Spleen (tissue), 11 donors: ENCODE results near the gene SYCP1. TPM values are rescaled to one million over a fixed set of nuclear protein-coding genes. Genes with fewer than 3 reads are reported as not detected.

Source experiments
- DNase-seq: peaks from one replicate; pipeline ENCODE4 v3.0.0-alpha.2; 2020
- H3K27ac ChIP-seq, 8 donors: fragments of 200-600 bp; sonication (generic) in 7 of 8; 1 replicate in 4 of 8; 2 replicates in 4 of 8; pipeline versions ENCODE4 v1.5.0 to v1.8.0; 2016 to 2021; ENCODE audit warnings: inconsistent platforms in 4 of 8, mild to moderate bottlenecking in 4 of 8, moderate library complexity in 1 of 8
- H3K27me3 ChIP-seq, 7 donors: fragments of 200-600 bp; sonication (generic) in 6 of 7; replicated peaks in 1 of 7; 1 replicate in 4 of 7; 2 replicates in 3 of 7; pipeline versions ENCODE4 v1.5.0 to v1.8.0; 2016 to 2021; ENCODE audit warnings: inconsistent platforms in 3 of 7, mild to moderate bottlenecking in 1 of 7
- H3K36me3 ChIP-seq, 6 donors: fragments of 200-600 bp; sonication (generic) in 5 of 6; 1 replicate in 4 of 6; 2 replicates in 2 of 6; pipeline versions ENCODE4 v1.5.0 to v1.8.0; 2016 to 2021; ENCODE audit warnings: inconsistent platforms in 2 of 6
- H3K4me1 ChIP-seq, 6 donors: fragments of 200-600 bp; sonication (generic) in 5 of 6; 1 replicate in 3 of 6; 2 replicates in 3 of 6; pipeline versions ENCODE4 v1.5.0 to v1.8.0; 2016 to 2021; ENCODE audit warnings: inconsistent platforms in 3 of 6
- H3K4me3 ChIP-seq, 8 donors: fragments of 200-600 bp; sonication (generic) in 7 of 8; 1 replicate in 4 of 8; 2 replicates in 4 of 8; pipeline versions ENCODE4 v1.5.0 to v1.8.0; 2016 to 2021; ENCODE audit warnings: inconsistent platforms in 4 of 8, mild to moderate bottlenecking in 4 of 8, moderate library complexity in 2 of 8
- H3K9me3 ChIP-seq, 8 donors: fragments of 200-600 bp; sonication (generic) in 7 of 8; 1 replicate in 4 of 8; 2 replicates in 4 of 8; pipeline versions ENCODE4 v1.5.0 to v1.8.0; 2016 to 2021; ENCODE audit warnings: inconsistent platforms in 4 of 8
- POLR2A ChIP-seq, 3 donors: fragments of 450-650 bp; IDR thresholded peaks; one replicate each; pipeline ENCODE4 v1.5.1; 2017; ENCODE audit warnings: antibody characterized with exemption in 3 of 3, mild to moderate bottlenecking in 1 of 3
- POLR2AphosphoS5 ChIP-seq, 3 donors: sonication (generic); formaldehyde crosslinking; IDR thresholded peaks; one replicate each; pipeline ENCODE4 v1.5.1; 2017; ENCODE audit warnings: antibody characterized with exemption in 3 of 3
- WGBS, 5 donors: extraction: QIAGEN DNeasy Blood & Tissue Kit in 3 of 5; methylation state at CpG; one replicate each; pipeline versions ENCODE4 v1.1.5 to v1.1.7; 2013 to 2018; 5-methylcytosine and 5-hydroxymethylcytosine counted together
- intact Hi-C: fragments of 100-400 bp; cut with DNase I; formaldehyde crosslinking; loops from one replicate; pipeline ENCODE4 v1.15.0; 2023; ENCODE audit warnings: low total_unique reads
- polyA plus RNA-seq, 3 donors: library from polyadenylated mRNA; stranded (reverse); fragments of 200-250 nt; gene quantifications; one replicate each; pipeline ENCODE4 v1.2.1, GENCODE V29; 2013
- total RNA-seq, 7 donors: library from RNA; depleted of rRNA in 3 of 7; stranded (reverse); fragments of >200 nt in 3 of 7; fragmentation: NEBNext Ultra II Directional in 4 of 7; extraction: Animal tissue kit (Norgen Biotek cat#: 25700) in 4 of 7; gene quantifications; one replicate each; pipeline versions ENCODE4 v1.1.0 to v1.2.1, GENCODE V29; 2016 to 2021
- TF ChIP-seq, protein P1 (sequence below), 11 experiments: fragments of 200-600 bp in 7 of 11; fragments of 450-650 bp in 4 of 11; sonication (generic) in 4 of 11; IDR thresholded peaks in 8 of 11; conservative IDR thresholded peaks in 3 of 11; 1 replicate in 7 of 11; 2 replicates in 4 of 11; pipeline versions ENCODE4 v1.4.0 to v1.8.0; 2016 to 2021; ENCODE audit warnings: antibody characterized with exemption in 11 of 11, inconsistent platforms in 4 of 11, mild to moderate bottlenecking in 1 of 11
- donor health status: healthy with polysubstance abuse.
- donor health status: DM: no; HTN: no; CAD: no; lungs with moderate emphysema.
- donor health status: DM: no; HTN: no; CAD: no.
- donor health status: Bipolar disorder and iron deficiency.
- donor health status: healthy.
- donor health status: DM: no; HTN: no; CAD: no.
- donor health status: DM: yes; HTN: yes; CAD: no.

SYCP1 gene
- total and polyA plus RNA-seq, 10 donors: not detected

DNA sequence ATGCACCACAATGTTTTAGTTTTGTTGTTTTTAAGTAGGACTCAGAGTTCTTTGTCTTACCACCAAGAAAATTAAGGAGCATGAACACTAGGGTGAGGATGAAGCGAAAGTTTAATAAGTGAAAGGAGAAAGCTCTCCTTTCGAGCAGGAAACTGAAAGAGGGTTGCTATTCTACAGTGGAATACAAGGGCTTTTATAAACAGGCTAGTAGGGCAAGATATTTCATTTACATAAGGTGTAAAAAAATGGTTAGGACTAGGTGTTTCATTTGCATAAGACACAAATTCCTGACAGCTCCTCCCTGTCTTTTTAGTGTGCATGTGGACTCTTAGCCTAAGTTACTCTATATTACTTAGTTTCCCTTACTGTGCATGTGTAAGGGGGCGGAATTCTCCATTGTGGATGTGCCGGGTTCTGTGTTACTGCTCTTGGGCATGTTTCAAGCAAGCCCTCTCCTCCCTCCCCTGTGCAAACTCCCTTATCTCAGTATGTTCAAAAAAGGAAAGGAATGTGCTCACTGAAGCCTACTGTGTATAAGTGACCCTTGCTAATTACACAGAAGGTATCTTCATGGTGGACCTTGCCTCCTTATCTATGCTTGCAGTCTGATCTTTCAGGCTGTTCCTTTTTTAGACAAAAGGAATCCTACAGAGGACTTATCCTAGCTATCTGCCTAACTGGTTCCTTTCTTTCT lies 182.3 kb downstream of the SYCP1 start:
- DNase-seq: no peak
- WGBS, 5 donors: 79 to 92% (median 85%) methylated on average over 4 of the region's 4 CpGs
- H3K4me3 ChIP-seq: no peak overlapping the region
- TF ChIP-seq POLR2AphosphoS5 (IDR thresholded peaks at IDR 0.05) (no peak), POLR2A (IDR thresholded peaks at IDR 0.05) (no peak)
- TF ChIP-seq, protein P1, sequence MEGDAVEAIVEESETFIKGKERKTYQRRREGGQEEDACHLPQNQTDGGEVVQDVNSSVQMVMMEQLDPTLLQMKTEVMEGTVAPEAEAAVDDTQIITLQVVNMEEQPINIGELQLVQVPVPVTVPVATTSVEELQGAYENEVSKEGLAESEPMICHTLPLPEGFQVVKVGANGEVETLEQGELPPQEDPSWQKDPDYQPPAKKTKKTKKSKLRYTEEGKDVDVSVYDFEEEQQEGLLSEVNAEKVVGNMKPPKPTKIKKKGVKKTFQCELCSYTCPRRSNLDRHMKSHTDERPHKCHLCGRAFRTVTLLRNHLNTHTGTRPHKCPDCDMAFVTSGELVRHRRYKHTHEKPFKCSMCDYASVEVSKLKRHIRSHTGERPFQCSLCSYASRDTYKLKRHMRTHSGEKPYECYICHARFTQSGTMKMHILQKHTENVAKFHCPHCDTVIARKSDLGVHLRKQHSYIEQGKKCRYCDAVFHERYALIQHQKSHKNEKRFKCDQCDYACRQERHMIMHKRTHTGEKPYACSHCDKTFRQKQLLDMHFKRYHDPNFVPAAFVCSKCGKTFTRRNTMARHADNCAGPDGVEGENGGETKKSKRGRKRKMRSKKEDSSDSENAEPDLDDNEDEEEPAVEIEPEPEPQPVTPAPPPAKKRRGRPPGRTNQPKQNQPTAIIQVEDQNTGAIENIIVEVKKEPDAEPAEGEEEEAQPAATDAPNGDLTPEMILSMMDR (IDR thresholded peaks at IDR 0.05 in 8 of 11, conservative IDR thresholded peaks at IDR 0.05 in 3 of 11): no peak
- no peaks in the 10 kb centered on the region for H3K4me1 ChIP-seq
- no peak overlapping the region for H3K27ac ChIP-seq
- intact Hi-C loops: no loop called here
- no peaks in the 10 kb centered on the region for H3K27me3 ChIP-seq
- no peaks in the 10 kb centered on the region for H3K9me3 ChIP-seq
- H3K36me3 ChIP-seq: peaks cover 0 to 20% (median 0%) of the 10 kb centered on the region in 6 donors

DNA sequence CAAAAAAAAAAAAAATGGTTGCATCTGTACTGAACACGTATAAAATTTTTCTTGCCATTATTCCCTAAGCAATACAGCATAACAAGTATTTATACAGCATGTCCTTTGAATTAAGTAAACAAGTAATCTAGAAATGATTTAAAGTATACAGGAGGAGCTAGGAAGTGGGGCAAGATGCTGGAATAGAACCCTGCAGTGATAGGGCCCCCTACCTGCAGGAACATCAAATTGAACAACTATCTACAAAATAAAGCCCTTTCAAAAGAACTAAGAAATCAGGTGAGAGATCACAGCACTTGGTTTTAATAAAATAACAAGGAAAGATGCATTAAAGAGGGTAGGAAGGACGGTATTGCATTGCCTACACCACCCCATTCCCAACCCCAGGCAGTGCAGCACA lies 185.8 kb downstream of the SYCP1 start:
- Histone ChIP-seq H3K27ac (no peak overlapping the region), H3K27me3 (no peaks in the 10 kb centered on the region), H3K4me1 (no peaks in the 10 kb centered on the region), H3K9me3 (peaks cover 0 to 8% (median 5%) of the 10 kb centered on the region in 8 donors), H3K36me3 (peaks cover 0 to 44% (median 0%) of the 10 kb centered on the region in 6 donors), H3K4me3 (no peak overlapping the region)
- 70 to 87% (median 79%) methylated on average over 2 of the region's 2 CpGs for WGBS, 5 donors
- no peak for TF ChIP-seq POLR2A (IDR thresholded peaks at IDR 0.05)
- TF ChIP-seq, protein P1 (IDR thresholded peaks at IDR 0.05 in 8 of 11, conservative IDR thresholded peaks at IDR 0.05 in 3 of 11): no peak
- no peak for TF ChIP-seq POLR2AphosphoS5 (IDR thresholded peaks at IDR 0.05)
- intact Hi-C loops: no loop called here
- DNase-seq: no peak

DNA sequence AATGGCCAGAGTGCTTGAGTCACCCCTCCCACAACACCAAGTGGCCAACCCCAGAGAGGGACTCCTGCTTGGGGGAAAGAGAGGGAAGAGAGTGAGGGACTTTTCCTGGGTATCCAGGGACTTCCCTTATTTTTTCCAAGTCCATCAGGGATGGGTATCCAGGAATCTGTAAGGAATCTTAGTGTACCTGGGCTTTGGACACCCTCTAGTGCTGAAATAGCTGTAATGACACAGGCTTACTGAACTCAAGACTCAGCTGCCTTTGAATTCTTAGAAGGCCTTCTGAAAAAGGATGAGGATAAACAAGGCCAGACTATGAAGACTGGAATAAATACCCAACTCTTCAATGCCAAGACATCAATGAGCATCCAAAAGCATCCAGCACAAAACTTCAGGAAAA lies 187.0 kb downstream of the SYCP1 start:
- Histone ChIP-seq H3K9me3 (peaks cover 0 to 8% (median 5%) of the 10 kb centered on the region in 8 donors), H3K27ac (no peak overlapping the region), H3K36me3 (peaks cover 0 to 46% (median 0%) of the 10 kb centered on the region in 6 donors), H3K4me1 (no peaks in the 10 kb centered on the region), H3K27me3 (no peaks in the 10 kb centered on the region), H3K4me3 (no peak overlapping the region)
- TF ChIP-seq POLR2A (IDR thresholded peaks at IDR 0.05) (no peak), POLR2AphosphoS5 (IDR thresholded peaks at IDR 0.05) (no peak)
- TF ChIP-seq, protein P1 (IDR thresholded peaks at IDR 0.05 in 8 of 11, conservative IDR thresholded peaks at IDR 0.05 in 3 of 11): no peak
- DNase-seq: no peak
- intact Hi-C loops: no loop called here

Other genes starting within 250 kb of the SYCP1 start
- 1 to 10 TPM; 1.3 to 3.1 (median 1.9) TPM for gene DENND2C, start 184.8 kb upstream of the SYCP1 start, total RNA-seq
- gene DENND2C, start 184.8 kb upstream of the SYCP1 start, polyA plus RNA-seq: under 1 TPM; 0.28 to 0.29 (median 0.29) TPM
- 1 to 10 TPM in 5 of 7 donors, under 1 TPM in 2; 0.28 to 3.1 (median 1.2) TPM for gene AMPD1, start 159.3 kb upstream of the SYCP1 start, total RNA-seq
- gene AMPD1, start 159.3 kb upstream of the SYCP1 start, polyA plus RNA-seq: 1 to 10 TPM in 1 of 3 donors, under 1 TPM in 2; 0.09 to 1.2 (median 0.52) TPM
- gene NRAS, start 138.1 kb upstream of the SYCP1 start, total RNA-seq: 10 to 100 TPM; 27.0 to 45.3 (median 32.5) TPM
- 10 to 100 TPM; 14.0 to 21.0 (median 18.1) TPM for gene NRAS, start 138.1 kb upstream of the SYCP1 start, polyA plus RNA-seq
- 1,000 to 10,000 TPM in 2 of 7 donors, 100 to 1,000 TPM in 5; 407 to 1,126 (median 475) TPM for gene CSDE1, start 96.9 kb upstream of the SYCP1 start, total RNA-seq
- 100 to 1,000 TPM; 102 to 134 (median 120) TPM for gene CSDE1, start 96.9 kb upstream of the SYCP1 start, polyA plus RNA-seq
- 10 to 100 TPM; 28.1 to 51.0 (median 39.8) TPM for gene SIKE1, start 74.2 kb upstream of the SYCP1 start, total RNA-seq
- gene SIKE1, start 74.2 kb upstream of the SYCP1 start, polyA plus RNA-seq: 10 to 100 TPM; 10.1 to 16.2 (median 16.1) TPM
- not detected for gene TSHB, start 175.0 kb downstream of the SYCP1 start, total RNA-seq
- not detected for gene TSHB, start 175.0 kb downstream of the SYCP1 start, polyA plus RNA-seq
- 10 to 100 TPM in 1 of 7 donors, 1 to 10 TPM in 6; 4.2 to 14.7 (median 5.4) TPM for gene TSPAN2, start 234.6 kb downstream of the SYCP1 start, total RNA-seq
- 1 to 10 TPM in 2 of 3 donors, under 1 TPM in 1; 0.59 to 1.6 (median 1.0) TPM for gene TSPAN2, start 234.6 kb downstream of the SYCP1 start, polyA plus RNA-seq